Sigmoid colon (tissue), 4 donors: ENCODE data around the gene PAWR.

Experiments
- CTCF ChIP-seq, 4 experiments: fragments of 450-650 bp in 3 of 4; fragments of 200-600 bp in 1 of 4; IDR thresholded peaks; one replicate each; pipeline ENCODE4 v1.5.1; 2016 to 2019; ENCODE audit warnings: antibody characterized with exemption in 4 of 4, mild to moderate bottlenecking in 3 of 4, moderate library complexity in 2 of 4
- EP300 ChIP-seq, 4 donors: sonication (generic); formaldehyde crosslinking; IDR thresholded peaks; one replicate each; pipeline ENCODE4 v1.6.1; 2017; ENCODE audit warnings: antibody characterized with exemption in 4 of 4
- POLR2A ChIP-seq, 2 donors: fragments of 450-650 bp; IDR thresholded peaks; one replicate each; pipeline ENCODE4 v1.6.1; 2016; ENCODE audit warnings: antibody characterized with exemption in 2 of 2, mild to moderate bottlenecking in 2 of 2, moderate library complexity in 2 of 2

- TF ChIP-seq CTCF (IDR thresholded peaks at IDR 0.05): no peak
- TF ChIP-seq EP300 (IDR thresholded peaks at IDR 0.05): no peak
- no peak for TF ChIP-seq POLR2A (IDR thresholded peaks at IDR 0.05)
These were observed 71.8 kb downstream of the PAWR start for GRCh38 chr12:79618848-79619404.
